H4 (cell line): ENCODE data around the gene UPF3A. TPM values are rescaled to one million over a fixed set of nuclear protein-coding genes. Genes with fewer than 3 reads are reported as not detected.
"Not testable (repeated sequence)": the region's sequence is repeated elsewhere in the genome, so short reads cannot be mapped to it uniquely, and the experiment has no call there.

Source experiments
- DNase-seq: peaks from one replicate; pipeline ENCODE4 v3.0.0-alpha.2; 2015; ENCODE audit warnings: low spot score
- total RNA-seq: library from RNA; depleted of rRNA; stranded (reverse); fragments of >200 nt; shearing (Covaris generic); gene quantifications from 2 replicates; pipeline ENCODE4 v1.2.3, GENCODE V29; 2014; rRNA removed

Gene UPF3A
- total RNA-seq, 1 experiment from 2014 or later, result 10.4 TPM

GRCh38 chr13:114334305-114335053 lies 53.1 kb downstream of the UPF3A start:
- DNase-seq, result no peak

- not testable (repeated sequence) for DNase-seq
Measured at GRCh38 chr13:114336457-114336856, 55.1 kb downstream of the UPF3A start.

GRCh38 chr13:114338959-114339358 lies 57.6 kb downstream of the UPF3A start:
- DNase-seq, result no peak

- DNase-seq, result peak; percentile 38
Measured at GRCh38 chr13:114339857-114340534, 58.6 kb downstream of the UPF3A start.

- DNase-seq, result no peak
Measured at GRCh38 chr13:114341003-114341777, 59.8 kb downstream of the UPF3A start.

- DNase-seq, result not testable (repeated sequence)
Measured at GRCh38 chr13:114347256-114347655, 65.9 kb downstream of the UPF3A start.

GRCh38 chr13:114352763-114353162 lies 71.4 kb downstream of the UPF3A start:
- DNase-seq, result peak; percentile 23

GRCh38 chr13:114353382-114353781 lies 72.0 kb downstream of the UPF3A start:
- not testable (repeated sequence) for DNase-seq

Other genes starting within 250 kb of the UPF3A start
- 6.3 and 7.1 TPM in 2 replicates for gene RASA3, start 149.0 kb upstream of the UPF3A start, total RNA-seq
- not detected in 2 replicates for gene CFAP97D2, start 102.3 kb upstream of the UPF3A start, total RNA-seq
- gene CDC16, start 46.7 kb upstream of the UPF3A start, total RNA-seq, result 17.0 and 17.6 TPM in 2 replicates
- 13.9 and 23.9 TPM in 2 replicates for gene CHAMP1, start 32.9 kb downstream of the UPF3A start, total RNA-seq